Vagina (tissue), 2 donors: ENCODE measurements around the gene WFDC10A. TPM values are rescaled to one million over a fixed set of nuclear protein-coding genes. Genes with fewer than 3 reads are reported as not detected.
"Not testable (repeated sequence)": the region's sequence is repeated elsewhere in the genome, so short reads cannot be mapped to it uniquely, and the experiment has no call there.

Source experiments
- DNase-seq, 2 donors: peaks; one replicate each; pipeline ENCODE4 v3.0.0-alpha.2; 2017; ENCODE audit errors: extremely low spot score in 2 of 2
- H3K27ac ChIP-seq: fragments of 200-600 bp; sonication (generic); one replicate; pipeline ENCODE4 v1.5.1; 2019
- H3K27me3 ChIP-seq: fragments of 200-600 bp; sonication (generic); one replicate; pipeline ENCODE4 v1.5.1; 2019
- H3K36me3 ChIP-seq, 2 donors: fragments of 200-600 bp; sonication (generic); one replicate each; pipeline ENCODE4 v1.5.1; 2017 to 2019
- H3K4me1 ChIP-seq: fragments of 200-600 bp; sonication (generic); one replicate; pipeline ENCODE4 v1.5.1; 2019
- H3K4me3 ChIP-seq, 2 donors: fragments of 200-600 bp; sonication (generic); 1 replicate in 1 of 2; 2 replicates in 1 of 2; pipeline ENCODE4 v1.5.1; 2016 to 2019
- H3K9me3 ChIP-seq: fragments of 200-600 bp; sonication (generic); one replicate; pipeline ENCODE4 v1.5.1; 2019
- CTCF ChIP-seq, 3 experiments: fragments of 450-650 bp in 2 of 3; fragments of 200-600 bp in 1 of 3; sonication (generic) in 1 of 3; IDR thresholded peaks; one replicate each; pipeline ENCODE4 v1.5.1; 2017 to 2019; ENCODE audit warnings: antibody characterized with exemption in 3 of 3, mild to moderate bottlenecking in 2 of 3, moderate library complexity in 2 of 3
- POLR2A ChIP-seq, 2 donors: fragments of 450-650 bp; IDR thresholded peaks; one replicate each; pipeline ENCODE4 v1.6.1; 2017; ENCODE audit warnings: antibody characterized with exemption in 2 of 2, mild to moderate bottlenecking in 2 of 2, moderate library complexity in 2 of 2
- POLR2AphosphoS5 ChIP-seq, 2 donors: sonication (generic); formaldehyde crosslinking; IDR thresholded peaks; one replicate each; pipeline ENCODE4 v1.9.0; 2017; ENCODE audit warnings: antibody characterized with exemption in 2 of 2, mild to moderate bottlenecking in 2 of 2, low read depth in 1 of 2; ENCODE audit not compliant: insufficient read depth in 1 of 2
- intact Hi-C: fragments of 100-400 bp; cut with DNase I; formaldehyde crosslinking; loops from one replicate; pipeline ENCODE4 v1.15.1; 2023
- total RNA-seq: library from RNA; depleted of rRNA; stranded (reverse); fragments of >200 nt; gene quantifications from one replicate; pipeline ENCODE4 v1.2.3, GENCODE V29; 2016

WFDC10A gene
- total RNA-seq, 1 donor from 2014 or later: not detected

- no peak for TF ChIP-seq POLR2A (IDR thresholded peaks at IDR 0.05)
- no peak for TF ChIP-seq POLR2AphosphoS5 (IDR thresholded peaks at IDR 0.05; ENCODE audit: insufficient read depth in 1 of 2, low read depth in 1 of 2)
- TF ChIP-seq CTCF (IDR thresholded peaks at IDR 0.05): no peak
- Histone ChIP-seq H3K27ac (no peak overlapping the region), H3K27me3 (no peaks in the 10 kb centered on the region), H3K4me3 (no peak overlapping the region), H3K36me3 (no peaks in the 10 kb centered on the region), H3K4me1 (no peaks in the 10 kb centered on the region), H3K9me3 (no peaks in the 10 kb centered on the region)
- intact Hi-C loops: no loop called here
- no peak for DNase-seq
These were observed 18.0 kb downstream of the WFDC10A start for GRCh38 chr20:45647441-45648050.

- Histone ChIP-seq H3K4me1 (no peaks in the 10 kb centered on the region), H3K27me3 (no peaks in the 10 kb centered on the region), H3K36me3 (no peaks in the 10 kb centered on the region), H3K4me3 (no peak overlapping the region), H3K27ac (no peak overlapping the region), H3K9me3 (no peaks in the 10 kb centered on the region)
- intact Hi-C loops: no loop called here
- DNase-seq: no peak
- no peak for TF ChIP-seq POLR2A (IDR thresholded peaks at IDR 0.05)
- no peak for TF ChIP-seq CTCF (IDR thresholded peaks at IDR 0.05)
- no peak for TF ChIP-seq POLR2AphosphoS5 (IDR thresholded peaks at IDR 0.05; ENCODE audit: insufficient read depth in 1 of 2, low read depth in 1 of 2)
These were observed 19.8 kb downstream of the WFDC10A start for GRCh38 chr20:45649312-45649863.

GRCh38 chr20:45651726-45652125 is 22.2 kb downstream of the WFDC10A start:
- H3K4me1 ChIP-seq, H3K27ac ChIP-seq, DNase-seq, H3K36me3 ChIP-seq, H3K4me3 ChIP-seq, H3K9me3 ChIP-seq, intact Hi-C loops, H3K27me3 ChIP-seq: not testable (repeated sequence)

- H3K4me3 ChIP-seq, H3K27ac ChIP-seq, H3K27me3 ChIP-seq, intact Hi-C loops, H3K4me1 ChIP-seq, H3K9me3 ChIP-seq, H3K36me3 ChIP-seq, DNase-seq: not testable (repeated sequence)
These were observed 27.5 kb downstream of the WFDC10A start for GRCh38 chr20:45657038-45657437.

GRCh38 chr20:45670139-45670538 is 40.6 kb downstream of the WFDC10A start, which contains the start of gene WFDC11:
Gene WFDC11, minus strand, starts transcription at chr20:45670239. Its CDS starts 19,639 bp downstream, at chr20:45650600.
- no peak within 1 kb of the TSS for H3K4me3 ChIP-seq
- no peaks in the 10 kb centered on the region for H3K27me3 ChIP-seq
- TF ChIP-seq POLR2AphosphoS5 (IDR thresholded peaks at IDR 0.05; ENCODE audit: insufficient read depth in 1 of 2, low read depth in 1 of 2) (no peak), POLR2A (IDR thresholded peaks at IDR 0.05) (no peak), CTCF (IDR thresholded peaks at IDR 0.05) (no peak)
- DNase-seq: no peak
- H3K4me1 ChIP-seq: no peaks in the 10 kb centered on the region
- no peaks in the 10 kb centered on the region for H3K36me3 ChIP-seq
- H3K27ac ChIP-seq: no peak within 1 kb of the TSS
- H3K9me3 ChIP-seq: peaks cover 6% of the 10 kb centered on the region
- intact Hi-C loops: no loop called here

GRCh38 chr20:45672765-45673164 is 43.2 kb downstream of the WFDC10A start:
- Histone ChIP-seq H3K9me3 (peaks cover 6% of the 10 kb centered on the region), H3K4me1 (no peaks in the 10 kb centered on the region), H3K4me3 (no peak overlapping the region), H3K27ac (no peak overlapping the region), H3K36me3 (no peaks in the 10 kb centered on the region), H3K27me3 (no peaks in the 10 kb centered on the region)
- TF ChIP-seq POLR2A (IDR thresholded peaks at IDR 0.05) (no peak), CTCF (IDR thresholded peaks at IDR 0.05) (no peak), POLR2AphosphoS5 (IDR thresholded peaks at IDR 0.05; ENCODE audit: insufficient read depth in 1 of 2, low read depth in 1 of 2) (no peak)
- DNase-seq: no peak
- intact Hi-C loops: no loop called here
